ENCODE data around the gene POLR2L. TPM values are rescaled to one million over a fixed set of nuclear protein-coding genes. Genes with fewer than 3 reads are reported as not detected.
A peak's percentile ranks its signal among the peaks of the same experiment; 100 is the strongest.

POLR2L gene
- total and polyA plus RNA-seq, 2 of the 13 experiments (the other 11 are each of a cell fraction or from before 2014, with no cell fraction given) = 104 to 114 TPM

DNA sequence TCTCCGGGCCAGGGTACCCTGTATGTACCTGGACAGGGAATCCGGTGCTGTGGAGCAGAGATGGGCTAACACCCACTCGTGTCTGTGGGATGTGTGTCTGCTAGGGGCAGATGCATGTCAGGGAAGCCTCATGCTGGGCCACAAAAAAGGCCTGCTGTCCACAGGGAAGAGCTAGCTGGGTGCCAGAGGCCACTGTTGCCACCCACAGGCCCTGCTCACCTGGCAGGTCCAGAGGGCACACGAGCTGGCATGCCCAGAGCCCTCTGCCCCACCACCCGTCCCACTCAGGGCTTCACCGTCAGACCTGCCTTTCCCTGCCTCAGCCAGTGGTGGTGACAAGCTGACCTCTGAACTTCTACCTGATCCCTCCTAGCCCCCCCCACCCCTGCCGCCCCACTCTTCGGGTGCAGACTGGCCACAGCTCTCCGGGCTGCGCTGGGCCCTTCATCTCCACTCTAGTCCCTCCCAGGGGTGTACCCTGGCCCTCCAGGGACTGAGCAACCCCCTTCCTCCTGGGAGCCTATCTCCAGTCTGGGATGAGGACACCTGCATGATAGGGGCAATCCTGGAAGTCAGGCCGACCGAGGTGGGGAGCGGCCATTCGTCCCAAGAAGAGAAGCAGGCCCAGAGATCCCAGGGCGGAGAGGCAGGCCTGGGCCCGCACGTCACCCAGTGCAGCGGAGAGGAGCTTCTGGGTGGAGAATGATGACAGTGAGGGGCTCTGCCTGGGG lies 45.6 kb downstream of the POLR2L start (continued):
- TF ChIP-seq, protein P1, sequence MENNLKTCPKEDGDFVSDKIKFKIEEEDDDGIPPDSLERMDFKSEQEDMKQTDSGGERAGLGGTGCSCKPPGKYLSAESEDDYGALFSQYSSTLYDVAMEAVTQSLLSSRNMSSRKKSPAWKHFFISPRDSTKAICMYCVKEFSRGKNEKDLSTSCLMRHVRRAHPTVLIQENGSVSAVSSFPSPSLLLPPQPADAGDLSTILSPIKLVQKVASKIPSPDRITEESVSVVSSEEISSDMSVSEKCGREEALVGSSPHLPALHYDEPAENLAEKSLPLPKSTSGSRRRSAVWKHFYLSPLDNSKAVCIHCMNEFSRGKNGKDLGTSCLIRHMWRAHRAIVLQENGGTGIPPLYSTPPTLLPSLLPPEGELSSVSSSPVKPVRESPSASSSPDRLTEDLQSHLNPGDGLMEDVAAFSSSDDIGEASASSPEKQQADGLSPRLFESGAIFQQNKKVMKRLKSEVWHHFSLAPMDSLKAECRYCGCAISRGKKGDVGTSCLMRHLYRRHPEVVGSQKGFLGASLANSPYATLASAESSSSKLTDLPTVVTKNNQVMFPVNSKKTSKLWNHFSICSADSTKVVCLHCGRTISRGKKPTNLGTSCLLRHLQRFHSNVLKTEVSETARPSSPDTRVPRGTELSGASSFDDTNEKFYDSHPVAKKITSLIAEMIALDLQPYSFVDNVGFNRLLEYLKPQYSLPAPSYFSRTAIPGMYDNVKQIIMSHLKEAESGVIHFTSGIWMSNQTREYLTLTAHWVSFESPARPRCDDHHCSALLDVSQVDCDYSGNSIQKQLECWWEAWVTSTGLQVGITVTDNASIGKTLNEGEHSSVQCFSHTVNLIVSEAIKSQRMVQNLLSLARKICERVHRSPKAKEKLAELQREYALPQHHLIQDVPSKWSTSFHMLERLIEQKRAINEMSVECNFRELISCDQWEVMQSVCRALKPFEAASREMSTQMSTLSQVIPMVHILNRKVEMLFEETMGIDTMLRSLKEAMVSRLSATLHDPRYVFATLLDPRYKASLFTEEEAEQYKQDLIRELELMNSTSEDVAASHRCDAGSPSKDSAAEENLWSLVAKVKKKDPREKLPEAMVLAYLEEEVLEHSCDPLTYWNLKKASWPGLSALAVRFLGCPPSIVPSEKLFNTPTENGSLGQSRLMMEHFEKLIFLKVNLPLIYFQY (CRISPR knock-in tag; IDR thresholded peaks at IDR 0.05; ENCODE audit: borderline replicate concordance) = no peak
- TF ChIP-seq, protein P2, sequence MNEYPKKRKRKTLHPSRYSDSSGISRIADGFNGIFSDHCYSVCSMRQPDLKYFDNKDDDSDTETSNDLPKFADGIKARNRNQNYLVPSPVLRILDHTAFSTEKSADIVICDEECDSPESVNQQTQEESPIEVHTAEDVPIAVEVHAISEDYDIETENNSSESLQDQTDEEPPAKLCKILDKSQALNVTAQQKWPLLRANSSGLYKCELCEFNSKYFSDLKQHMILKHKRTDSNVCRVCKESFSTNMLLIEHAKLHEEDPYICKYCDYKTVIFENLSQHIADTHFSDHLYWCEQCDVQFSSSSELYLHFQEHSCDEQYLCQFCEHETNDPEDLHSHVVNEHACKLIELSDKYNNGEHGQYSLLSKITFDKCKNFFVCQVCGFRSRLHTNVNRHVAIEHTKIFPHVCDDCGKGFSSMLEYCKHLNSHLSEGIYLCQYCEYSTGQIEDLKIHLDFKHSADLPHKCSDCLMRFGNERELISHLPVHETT (CRISPR knock-in tag; conservative IDR thresholded peaks at IDR 0.05) = no peak
- TF ChIP-seq HNRNPUL1 (IDR thresholded peaks at IDR 0.05; ENCODE audit: low read depth, low read length) = no peak
- TF ChIP-seq, protein P3, sequence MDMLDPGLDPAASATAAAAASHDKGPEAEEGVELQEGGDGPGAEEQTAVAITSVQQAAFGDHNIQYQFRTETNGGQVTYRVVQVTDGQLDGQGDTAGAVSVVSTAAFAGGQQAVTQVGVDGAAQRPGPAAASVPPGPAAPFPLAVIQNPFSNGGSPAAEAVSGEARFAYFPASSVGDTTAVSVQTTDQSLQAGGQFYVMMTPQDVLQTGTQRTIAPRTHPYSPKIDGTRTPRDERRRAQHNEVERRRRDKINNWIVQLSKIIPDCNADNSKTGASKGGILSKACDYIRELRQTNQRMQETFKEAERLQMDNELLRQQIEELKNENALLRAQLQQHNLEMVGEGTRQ (IDR thresholded peaks at IDR 0.05; ENCODE audit: low read depth, low read length) = no peak
- TF ChIP-seq, protein P3 (CRISPR knock-in tag; IDR thresholded peaks at IDR 0.05; ENCODE audit: borderline replicate concordance) = no peak
- no peak for TF ChIP-seq RFX1 (IDR thresholded peaks at IDR 0.05)
- TF ChIP-seq KLF13 (CRISPR knock-in tag; IDR thresholded peaks at IDR 0.05) = no peak
- TF ChIP-seq ZNF674 (CRISPR knock-in tag; IDR thresholded peaks at IDR 0.05; ENCODE audit: low read depth) = no peak
- no peak for TF ChIP-seq CREM (IDR thresholded peaks at IDR 0.05)
- no peak for TF ChIP-seq CREM (CRISPR knock-in tag; IDR thresholded peaks at IDR 0.05)
- no peak for TF ChIP-seq TEAD3 (CRISPR knock-in tag; optimal IDR thresholded peaks at IDR 0.05; ENCODE audit: borderline replicate concordance)
- TF ChIP-seq JUND (CRISPR knock-in tag; IDR thresholded peaks at IDR 0.05) = no peak
- TF ChIP-seq, protein P4, sequence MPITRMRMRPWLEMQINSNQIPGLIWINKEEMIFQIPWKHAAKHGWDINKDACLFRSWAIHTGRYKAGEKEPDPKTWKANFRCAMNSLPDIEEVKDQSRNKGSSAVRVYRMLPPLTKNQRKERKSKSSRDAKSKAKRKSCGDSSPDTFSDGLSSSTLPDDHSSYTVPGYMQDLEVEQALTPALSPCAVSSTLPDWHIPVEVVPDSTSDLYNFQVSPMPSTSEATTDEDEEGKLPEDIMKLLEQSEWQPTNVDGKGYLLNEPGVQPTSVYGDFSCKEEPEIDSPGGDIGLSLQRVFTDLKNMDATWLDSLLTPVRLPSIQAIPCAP (CRISPR knock-in tag; IDR thresholded peaks at IDR 0.05; ENCODE audit: low read depth) = 0 out of 2 replicates have a peak, but pooled peaks have one; percentile 10
- TF ChIP-seq HIVEP1 (CRISPR knock-in tag; IDR thresholded peaks at IDR 0.05) = no peak
- TF ChIP-seq, protein P5, sequence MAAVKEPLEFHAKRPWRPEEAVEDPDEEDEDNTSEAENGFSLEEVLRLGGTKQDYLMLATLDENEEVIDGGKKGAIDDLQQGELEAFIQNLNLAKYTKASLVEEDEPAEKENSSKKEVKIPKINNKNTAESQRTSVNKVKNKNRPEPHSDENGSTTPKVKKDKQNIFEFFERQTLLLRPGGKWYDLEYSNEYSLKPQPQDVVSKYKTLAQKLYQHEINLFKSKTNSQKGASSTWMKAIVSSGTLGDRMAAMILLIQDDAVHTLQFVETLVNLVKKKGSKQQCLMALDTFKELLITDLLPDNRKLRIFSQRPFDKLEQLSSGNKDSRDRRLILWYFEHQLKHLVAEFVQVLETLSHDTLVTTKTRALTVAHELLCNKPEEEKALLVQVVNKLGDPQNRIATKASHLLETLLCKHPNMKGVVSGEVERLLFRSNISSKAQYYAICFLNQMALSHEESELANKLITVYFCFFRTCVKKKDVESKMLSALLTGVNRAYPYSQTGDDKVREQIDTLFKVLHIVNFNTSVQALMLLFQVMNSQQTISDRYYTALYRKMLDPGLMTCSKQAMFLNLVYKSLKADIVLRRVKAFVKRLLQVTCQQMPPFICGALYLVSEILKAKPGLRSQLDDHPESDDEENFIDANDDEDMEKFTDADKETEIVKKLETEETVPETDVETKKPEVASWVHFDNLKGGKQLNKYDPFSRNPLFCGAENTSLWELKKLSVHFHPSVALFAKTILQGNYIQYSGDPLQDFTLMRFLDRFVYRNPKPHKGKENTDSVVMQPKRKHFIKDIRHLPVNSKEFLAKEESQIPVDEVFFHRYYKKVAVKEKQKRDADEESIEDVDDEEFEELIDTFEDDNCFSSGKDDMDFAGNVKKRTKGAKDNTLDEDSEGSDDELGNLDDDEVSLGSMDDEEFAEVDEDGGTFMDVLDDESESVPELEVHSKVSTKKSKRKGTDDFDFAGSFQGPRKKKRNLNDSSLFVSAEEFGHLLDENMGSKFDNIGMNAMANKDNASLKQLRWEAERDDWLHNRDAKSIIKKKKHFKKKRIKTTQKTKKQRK (IDR thresholded peaks at IDR 0.05; ENCODE audit: low read length) = no peak
- TF ChIP-seq POLR2G (IDR thresholded peaks at IDR 0.05; ENCODE audit: low read depth, low read length) = peak; percentile 19; the same call in 1 of the 2 replicates
- TF ChIP-seq ZBTB7B (CRISPR knock-in tag; IDR thresholded peaks at IDR 0.05) = no peak
- TF ChIP-seq NR3C1 (CRISPR knock-in tag; IDR thresholded peaks at IDR 0.05) = no peak
